GM18951 (cell line): ENCODE measurements around the gene FOCAD.

ENCODE experiments used
- POLR2A ChIP-seq: IDR thresholded peaks from 4 replicates; pipeline ENCODE4 v1.6.1; 2011; ENCODE audit warnings: mild to moderate bottlenecking; ENCODE audit not compliant: insufficient read length, insufficient read depth; ENCODE audit errors: extremely low read depth
- in situ Hi-C: fragments of 300-500 bp; cut with MboI; formaldehyde crosslinking; loops from one replicate; pipeline ENCODE4 v1.12.0; 2022; ENCODE audit warnings: low sequenced_read_pairs, mixed read lengths, inconsistent platforms; ENCODE audit not compliant: unreplicated experiment

The FOCAD gene

GRCh38 chr9:20694248-20694647 is 10.2 kb downstream of the FOCAD start:
- in situ Hi-C loops = no loop called here
- TF ChIP-seq POLR2A = no peak

DNA sequence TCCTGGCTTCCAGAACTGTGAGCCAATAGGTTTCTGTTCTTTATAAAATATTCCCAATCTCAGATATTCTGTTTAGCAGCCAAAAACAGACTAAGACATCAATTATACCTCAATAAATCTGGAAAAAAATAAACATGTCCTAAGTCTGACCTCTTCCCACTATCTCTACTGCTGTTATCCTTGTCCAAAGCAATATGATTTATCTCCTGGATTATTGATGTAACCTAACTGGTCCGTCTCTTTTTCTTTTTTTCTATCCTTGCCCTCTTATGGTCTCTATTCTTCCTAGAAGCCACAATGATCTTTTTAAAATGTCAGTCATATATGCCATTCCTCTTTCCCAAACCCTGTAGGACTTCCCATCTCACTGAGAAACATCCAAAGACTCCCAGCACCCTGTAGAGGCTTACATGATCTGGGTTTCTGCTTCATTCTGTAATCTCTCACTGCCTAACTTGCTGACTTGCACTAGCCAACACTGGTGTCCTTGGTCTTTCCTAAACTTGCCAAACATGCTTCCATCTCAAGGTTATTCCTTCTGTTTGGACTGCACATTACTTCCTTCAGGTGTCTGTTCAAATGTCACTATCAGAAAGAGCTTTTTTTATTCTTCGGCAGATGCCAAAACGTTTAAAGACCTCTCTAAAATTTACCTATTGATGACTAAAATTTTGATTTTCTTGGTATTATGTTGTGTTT is 13.1 kb downstream of the FOCAD start:
- no peak for TF ChIP-seq POLR2A
- in situ Hi-C loops = no loop called here

- in situ Hi-C loops = no loop called here
- no peak for TF ChIP-seq POLR2A
Observed at GRCh38 chr9:20698782-20699181, 14.7 kb downstream of the FOCAD start.

GRCh38 chr9:20701060-20701459 is 17.0 kb downstream of the FOCAD start:
- in situ Hi-C loops = no loop called here
- no peak for TF ChIP-seq POLR2A

DNA sequence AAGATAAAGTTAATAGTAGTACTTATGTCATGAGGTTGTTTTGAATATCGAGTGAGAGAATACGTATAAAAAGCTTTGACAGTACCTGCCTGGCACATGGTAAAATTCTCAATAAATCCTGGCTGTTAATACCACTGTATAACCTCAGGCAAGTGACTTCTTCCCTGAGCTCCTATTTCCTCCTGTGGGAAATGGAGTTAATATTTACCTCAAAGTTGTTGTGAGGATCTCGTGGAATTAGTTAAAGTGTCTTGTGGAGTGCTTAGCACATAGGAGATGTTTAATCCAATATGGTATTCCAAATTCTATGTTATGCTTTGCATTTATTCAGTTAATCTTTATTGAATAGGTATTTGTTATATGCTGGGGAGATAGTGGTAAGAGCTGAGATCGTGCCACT is 18.5 kb downstream of the FOCAD start:
- TF ChIP-seq POLR2A = no peak
- in situ Hi-C loops = no loop called here

DNA sequence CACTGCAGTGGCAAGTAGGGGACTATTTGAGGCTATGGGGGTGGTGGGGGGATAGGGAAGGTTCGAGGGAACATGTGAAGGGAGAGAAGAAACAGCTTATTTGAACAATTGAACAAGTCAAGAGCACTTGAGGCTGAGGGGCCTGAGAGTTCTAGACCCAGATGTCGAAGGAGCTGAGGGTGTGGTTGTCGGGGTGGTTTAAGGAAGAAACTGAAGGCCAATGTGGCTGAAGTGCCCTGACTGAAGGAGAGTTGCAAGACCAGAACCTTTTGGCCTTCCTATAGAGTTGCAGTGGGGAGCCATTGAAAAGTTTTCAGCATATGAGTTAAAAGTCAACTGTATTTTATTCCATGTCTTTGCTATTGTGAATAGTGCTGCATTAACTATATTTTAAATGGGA is 19.1 kb downstream of the FOCAD start:
- no peak for TF ChIP-seq POLR2A
- in situ Hi-C loops = no loop called here

DNA sequence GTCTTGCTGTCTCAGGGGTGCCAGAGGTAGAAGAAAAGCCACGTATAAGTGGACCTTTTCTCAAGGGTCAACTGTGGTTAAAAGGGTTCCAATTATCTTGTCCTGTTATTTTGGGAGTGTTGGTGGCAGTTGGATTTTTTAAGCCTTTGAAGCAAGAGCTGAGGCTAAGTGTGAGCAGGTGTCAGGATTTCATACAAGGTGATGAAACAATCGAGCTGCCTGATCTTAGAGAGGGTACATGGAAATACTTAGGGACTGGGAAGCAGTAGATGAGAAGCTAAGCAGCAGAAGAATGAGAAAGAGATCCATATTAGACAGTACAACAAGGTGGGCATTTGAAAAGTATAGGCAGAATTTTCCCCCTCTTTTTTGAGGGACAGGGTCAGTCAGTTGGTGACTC is 23.6 kb downstream of the FOCAD start:
- TF ChIP-seq POLR2A = no peak
- in situ Hi-C loops = no loop called here

- TF ChIP-seq POLR2A = no peak
- in situ Hi-C loops = no loop called here
Observed at GRCh38 chr9:20713172-20713571, 29.1 kb downstream of the FOCAD start.

GRCh38 chr9:20714442-20715415 is 30.7 kb downstream of the FOCAD start:
- no peak for TF ChIP-seq POLR2A
- in situ Hi-C loops = no loop called here

- TF ChIP-seq POLR2A = no peak
- in situ Hi-C loops = no loop called here
Observed at GRCh38 chr9:20722221-20722620, 38.2 kb downstream of the FOCAD start.

GRCh38 chr9:20725675-20726074 is 41.6 kb downstream of the FOCAD start:
- in situ Hi-C loops = no loop called here
- TF ChIP-seq POLR2A = no peak

DNA sequence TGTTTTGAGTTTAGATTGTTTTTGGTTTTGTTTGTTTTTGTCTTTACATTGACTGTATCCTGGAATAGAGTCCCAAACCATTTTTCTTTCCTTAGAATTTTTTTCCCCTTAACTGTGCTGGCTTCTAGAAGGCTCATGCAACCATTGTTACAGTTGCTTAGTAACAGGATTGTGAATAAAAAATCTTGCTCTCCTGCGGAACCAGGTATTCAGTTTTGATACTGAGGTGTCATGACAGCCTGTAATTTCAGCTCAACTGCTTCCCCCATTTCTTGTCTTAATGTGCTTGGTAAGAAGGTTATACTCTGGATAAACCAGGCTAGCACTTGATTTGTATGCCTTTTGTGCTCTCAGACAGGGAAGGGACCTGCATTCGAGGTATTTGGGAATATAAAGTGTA is 42.1 kb downstream of the FOCAD start:
- no peak for TF ChIP-seq POLR2A
- in situ Hi-C loops = no loop called here

GRCh38 chr9:20728493-20729220 is 44.6 kb downstream of the FOCAD start:
- no peak for TF ChIP-seq POLR2A
- in situ Hi-C loops = no loop called here
